Coronary artery (tissue), 2 donors: ENCODE data around the gene NKX2-2.

Experiments
- DNase-seq: peaks from one replicate; pipeline ENCODE4 v3.0.0-alpha.2; 2017; ENCODE audit warnings: low spot score
- H3K27ac ChIP-seq, 2 donors: fragments of 200-600 bp; sonication (generic); one replicate each; pipeline ENCODE4 v1.5.1; 2016 to 2019
- H3K4me3 ChIP-seq: fragments of 200-600 bp; sonication (generic); 2 replicates; pipeline ENCODE4 v1.5.1; 2016; ENCODE audit warnings: mild to moderate bottlenecking, moderate library complexity
- TF ChIP-seq, protein P1 (sequence below): fragments of 200-600 bp; sonication (generic); IDR thresholded peaks from one replicate; pipeline ENCODE4 v1.5.1; 2019; ENCODE audit warnings: antibody characterized with exemption

The NKX2-2 gene

DNA sequence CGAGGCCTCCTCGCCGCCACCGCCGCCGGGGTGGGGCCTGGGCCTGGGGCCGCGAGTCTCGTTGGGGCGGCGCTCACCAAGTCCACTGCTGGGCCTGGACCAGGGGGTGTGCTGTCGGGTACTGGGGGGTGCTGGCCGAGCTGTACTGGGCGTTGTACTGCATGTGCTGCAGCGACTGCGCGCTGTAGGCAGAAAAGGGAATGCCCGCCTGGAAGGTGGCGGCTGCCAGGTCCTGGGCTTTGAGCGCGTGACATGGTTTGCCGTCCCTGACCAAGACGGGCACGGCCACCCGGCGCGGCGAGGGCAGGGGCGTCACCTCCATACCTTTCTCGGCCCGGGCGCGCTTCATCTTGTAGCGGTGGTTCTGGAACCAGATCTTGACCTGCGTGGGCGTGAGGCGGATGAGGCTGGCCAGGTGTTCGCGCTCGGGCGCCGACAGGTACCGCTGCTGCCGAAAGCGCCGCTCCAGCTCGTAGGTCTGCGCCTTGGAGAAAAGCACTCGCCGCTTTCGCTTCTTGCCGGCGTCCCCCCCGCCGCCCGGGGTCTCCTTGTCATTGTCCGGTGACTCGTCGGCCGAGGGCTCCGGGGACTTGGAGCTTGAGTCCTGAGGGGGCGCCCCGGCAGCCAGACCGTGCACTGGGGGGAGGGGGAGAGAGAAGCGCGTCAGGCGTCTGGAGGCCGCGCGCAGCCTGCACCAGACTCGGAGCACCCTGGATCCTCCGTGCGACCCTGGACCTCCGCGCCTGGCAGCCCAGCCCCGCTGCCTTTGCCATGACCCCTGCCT lies 1.8 kb downstream of the NKX2-2 start:
- TF ChIP-seq, protein P1, sequence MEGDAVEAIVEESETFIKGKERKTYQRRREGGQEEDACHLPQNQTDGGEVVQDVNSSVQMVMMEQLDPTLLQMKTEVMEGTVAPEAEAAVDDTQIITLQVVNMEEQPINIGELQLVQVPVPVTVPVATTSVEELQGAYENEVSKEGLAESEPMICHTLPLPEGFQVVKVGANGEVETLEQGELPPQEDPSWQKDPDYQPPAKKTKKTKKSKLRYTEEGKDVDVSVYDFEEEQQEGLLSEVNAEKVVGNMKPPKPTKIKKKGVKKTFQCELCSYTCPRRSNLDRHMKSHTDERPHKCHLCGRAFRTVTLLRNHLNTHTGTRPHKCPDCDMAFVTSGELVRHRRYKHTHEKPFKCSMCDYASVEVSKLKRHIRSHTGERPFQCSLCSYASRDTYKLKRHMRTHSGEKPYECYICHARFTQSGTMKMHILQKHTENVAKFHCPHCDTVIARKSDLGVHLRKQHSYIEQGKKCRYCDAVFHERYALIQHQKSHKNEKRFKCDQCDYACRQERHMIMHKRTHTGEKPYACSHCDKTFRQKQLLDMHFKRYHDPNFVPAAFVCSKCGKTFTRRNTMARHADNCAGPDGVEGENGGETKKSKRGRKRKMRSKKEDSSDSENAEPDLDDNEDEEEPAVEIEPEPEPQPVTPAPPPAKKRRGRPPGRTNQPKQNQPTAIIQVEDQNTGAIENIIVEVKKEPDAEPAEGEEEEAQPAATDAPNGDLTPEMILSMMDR, result no peak
- no peak overlapping the region for H3K27ac ChIP-seq
- DNase-seq, result peak; percentile 67
- H3K4me3 ChIP-seq, result peak overlapping the region; percentile 55

DNA sequence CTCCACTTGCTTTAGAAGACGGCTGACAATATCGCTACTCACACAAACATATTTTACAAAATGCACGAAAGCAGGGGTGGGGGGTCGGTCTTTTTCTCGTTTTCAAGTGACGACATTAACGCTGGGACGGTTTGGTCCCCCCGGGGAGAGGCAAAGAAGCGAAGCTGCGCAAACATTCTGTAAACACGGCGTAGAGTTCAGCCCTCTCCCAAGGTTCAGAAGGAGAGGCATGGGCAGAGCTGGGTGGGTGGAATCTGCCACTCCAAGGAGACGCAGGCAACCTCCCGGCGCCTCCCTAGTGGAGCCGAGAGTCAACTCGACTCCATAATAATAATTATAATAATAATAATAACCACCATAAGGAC lies 2.4 kb downstream of the NKX2-2 start:
- DNase-seq, result peak; percentile 26
- H3K4me3 ChIP-seq, result no peak overlapping the region

DNA sequence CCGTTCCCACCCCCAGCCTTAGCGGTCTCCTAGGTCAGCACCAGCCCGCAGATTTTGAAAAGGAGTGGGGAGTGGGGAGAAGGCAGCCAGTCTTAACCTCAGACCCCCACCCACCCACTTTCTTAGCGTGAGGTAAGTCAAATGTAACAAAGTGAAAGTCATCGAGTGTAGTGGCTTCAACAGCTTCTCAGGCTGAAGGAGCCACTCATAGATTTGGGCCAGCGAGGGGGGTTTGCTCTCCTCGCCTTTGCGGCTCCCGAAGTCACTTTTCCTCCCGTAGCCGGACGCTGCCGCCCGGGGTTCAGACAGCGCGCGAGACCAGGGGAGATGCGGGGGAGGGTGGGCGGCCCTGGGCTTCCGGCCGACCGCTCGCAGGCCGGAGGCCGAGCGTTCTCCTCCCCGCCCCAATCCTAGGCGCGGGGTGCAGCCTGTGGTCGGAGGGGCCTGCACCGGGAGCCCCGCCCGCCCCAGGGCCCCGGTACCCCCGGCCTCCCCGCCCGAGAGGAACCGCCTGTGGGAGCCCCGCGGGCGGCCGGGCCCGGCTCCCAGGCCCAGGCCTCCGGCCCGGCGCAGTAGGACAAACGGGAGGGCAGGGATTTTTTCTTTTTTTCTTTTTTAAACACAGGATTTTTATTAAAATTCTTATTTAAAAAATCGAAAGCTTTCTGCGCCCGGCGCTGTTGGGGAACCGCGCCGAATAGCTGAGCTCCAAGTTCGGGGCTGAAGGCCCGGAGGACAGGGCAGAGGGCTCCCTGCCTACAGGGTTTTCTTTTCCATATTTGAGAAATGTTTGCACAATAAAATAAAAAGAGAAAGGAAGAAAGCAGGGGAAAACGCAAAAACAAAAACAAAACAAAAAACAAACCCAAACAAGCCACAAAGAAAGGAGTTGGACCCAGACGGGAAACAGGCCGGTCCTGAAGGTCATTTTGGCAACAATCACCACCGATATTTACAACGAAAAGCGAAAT lies 3.2 kb downstream of the NKX2-2 start:
- DNase-seq, result peak; percentile 28
- TF ChIP-seq, protein P1, result no peak
- H3K27ac ChIP-seq, result no peak overlapping the region
- peak overlapping the region; percentile 67 for H3K4me3 ChIP-seq

More for the DNA sequence above, 2.4 kb downstream of the NKX2-2 start:
- H3K27ac ChIP-seq, result no peak overlapping the region
- TF ChIP-seq, protein P1, result no peak

DNA sequence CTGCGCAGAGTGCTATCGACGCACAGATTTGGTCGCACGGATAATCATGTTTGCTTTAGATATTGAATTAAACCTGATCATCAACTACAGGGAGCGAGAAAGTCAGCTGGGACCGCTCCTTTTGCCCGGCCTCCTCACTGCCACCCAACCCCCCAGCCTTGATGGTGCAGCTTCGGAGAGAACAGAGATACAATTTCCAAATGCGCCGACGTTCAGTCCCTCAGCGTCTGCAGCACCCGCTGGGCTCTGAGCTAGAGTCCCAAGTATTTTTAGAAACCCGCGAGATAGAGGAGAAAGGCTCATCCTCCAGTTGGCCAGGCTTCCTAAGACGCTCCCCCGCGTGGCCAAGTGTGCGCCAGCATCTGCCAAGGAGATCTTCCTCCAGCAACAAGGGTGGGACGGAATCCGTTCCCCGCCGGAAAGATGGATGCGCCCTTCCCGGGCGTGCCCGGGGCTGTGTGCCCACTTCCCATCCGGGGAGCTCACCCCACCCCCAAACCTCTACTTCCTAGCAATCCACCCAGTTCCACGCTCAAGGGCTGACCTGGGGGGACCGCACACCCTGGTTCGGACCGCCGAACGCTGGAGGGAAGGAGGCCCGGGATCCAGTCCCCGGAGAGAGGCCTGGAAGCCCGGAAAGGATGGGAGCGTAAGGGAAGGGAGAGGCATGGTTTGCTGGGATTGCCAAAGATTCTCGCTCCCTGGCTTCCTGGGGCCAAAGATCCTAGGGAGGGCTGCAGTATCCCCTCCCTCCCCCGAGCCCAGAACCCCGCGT lies 4.1 kb downstream of the NKX2-2 start:
- TF ChIP-seq, protein P1, result no peak
- no peak overlapping the region for H3K27ac ChIP-seq
- H3K4me3 ChIP-seq, result peak overlapping the region; percentile 67
- peak; percentile 56 for DNase-seq

DNA sequence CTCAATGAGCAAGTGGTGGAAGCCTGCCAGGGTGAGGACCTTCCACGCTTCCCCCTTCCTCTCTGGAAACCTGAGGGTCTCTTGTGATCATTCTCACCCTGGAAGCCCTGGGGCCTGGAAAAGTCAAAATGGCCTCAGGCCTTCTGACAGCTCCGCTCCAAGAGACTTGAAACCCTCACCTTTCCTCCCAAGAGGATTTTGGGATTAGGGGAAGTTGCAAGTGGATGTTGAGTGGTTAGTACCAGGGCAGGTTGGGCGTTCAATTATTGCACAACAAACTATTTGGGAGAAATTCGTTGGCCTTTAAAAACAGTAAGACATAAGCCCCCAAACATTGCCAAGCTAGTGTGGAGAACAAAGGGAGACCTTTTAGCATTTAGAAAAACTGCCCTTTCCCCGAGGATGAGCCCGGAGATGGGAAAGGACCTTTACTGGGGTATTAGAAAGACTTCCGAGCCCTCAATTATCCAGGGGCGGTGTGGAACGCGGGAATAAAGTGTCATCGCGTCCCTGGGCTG lies 4.7 kb downstream of the NKX2-2 start:
- DNase-seq, result peak; percentile 50
- Histone ChIP-seq H3K27ac (no peak overlapping the region), H3K4me3 (no peak overlapping the region)
- TF ChIP-seq, protein P1, result no peak

DNA sequence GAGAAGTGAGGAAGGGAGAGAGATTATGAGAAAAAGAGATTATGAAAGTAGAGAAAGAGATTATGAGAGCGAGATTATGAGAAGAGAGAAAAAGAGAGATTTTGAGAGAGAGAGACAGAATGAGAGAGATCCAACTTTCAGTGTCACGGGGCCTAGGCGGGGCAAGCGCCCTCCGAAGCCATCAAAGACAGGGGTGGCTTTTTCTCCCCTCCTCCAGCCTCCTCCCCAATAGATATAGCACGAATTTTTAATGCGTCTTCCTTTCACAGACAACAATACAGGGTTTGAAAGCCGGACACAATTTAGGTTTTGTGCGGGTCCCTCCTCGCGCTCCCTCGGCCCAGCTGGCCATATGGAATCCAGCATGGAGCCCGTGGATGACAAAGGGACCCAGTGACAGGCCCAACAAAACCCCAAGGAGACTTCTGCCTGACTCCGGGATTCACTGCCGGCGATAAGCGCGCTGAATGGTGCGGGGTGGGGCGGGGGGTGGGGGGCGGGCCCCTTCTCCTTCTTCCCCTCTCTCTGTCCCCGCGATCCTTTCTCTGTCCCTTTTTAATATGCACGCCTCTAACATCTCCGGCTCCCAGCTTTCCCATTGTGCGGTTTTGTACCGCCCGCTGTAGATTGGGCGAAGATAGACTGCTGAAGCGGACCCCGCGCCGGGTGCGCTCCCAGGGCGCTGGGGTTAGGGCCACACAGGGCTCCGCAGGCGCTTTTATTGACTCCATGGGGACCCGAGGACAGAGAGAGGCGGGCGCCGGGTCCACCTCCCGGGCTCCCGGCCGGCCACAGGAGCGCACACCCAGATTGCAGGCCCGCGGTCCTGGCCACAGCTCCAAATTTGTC lies 5.4 kb downstream of the NKX2-2 start:
- no peak overlapping the region for H3K4me3 ChIP-seq
- no peak overlapping the region for H3K27ac ChIP-seq
- peak; percentile 29 for DNase-seq
- TF ChIP-seq, protein P1, result no peak
